GM19397 (cell line): Measurements from ENCODE around the gene COL13A1.

Source experiments
- ATAC-seq: cut with Tn5 transposase; IDR thresholded peaks from one replicate; pipeline ENCODE4 v1.9.1; 2021; ENCODE audit warnings: mild to moderate bottlenecking, moderate library complexity; ENCODE audit not compliant: unreplicated experiment

The COL13A1 gene

GRCh38 chr10:70000262-70000661 is 198.6 kb downstream of the COL13A1 start:
- ATAC-seq: no peak

- ATAC-seq: no peak
Measured at GRCh38 chr10:70007116-70007820, 205.6 kb downstream of the COL13A1 start.
